Measurements from ENCODE around the gene TOGARAM2.
"Not testable (repeated sequence)": the region's sequence is repeated elsewhere in the genome, so short reads cannot be mapped to it uniquely, and the experiment has no call there.

Gene TOGARAM2

DNA sequence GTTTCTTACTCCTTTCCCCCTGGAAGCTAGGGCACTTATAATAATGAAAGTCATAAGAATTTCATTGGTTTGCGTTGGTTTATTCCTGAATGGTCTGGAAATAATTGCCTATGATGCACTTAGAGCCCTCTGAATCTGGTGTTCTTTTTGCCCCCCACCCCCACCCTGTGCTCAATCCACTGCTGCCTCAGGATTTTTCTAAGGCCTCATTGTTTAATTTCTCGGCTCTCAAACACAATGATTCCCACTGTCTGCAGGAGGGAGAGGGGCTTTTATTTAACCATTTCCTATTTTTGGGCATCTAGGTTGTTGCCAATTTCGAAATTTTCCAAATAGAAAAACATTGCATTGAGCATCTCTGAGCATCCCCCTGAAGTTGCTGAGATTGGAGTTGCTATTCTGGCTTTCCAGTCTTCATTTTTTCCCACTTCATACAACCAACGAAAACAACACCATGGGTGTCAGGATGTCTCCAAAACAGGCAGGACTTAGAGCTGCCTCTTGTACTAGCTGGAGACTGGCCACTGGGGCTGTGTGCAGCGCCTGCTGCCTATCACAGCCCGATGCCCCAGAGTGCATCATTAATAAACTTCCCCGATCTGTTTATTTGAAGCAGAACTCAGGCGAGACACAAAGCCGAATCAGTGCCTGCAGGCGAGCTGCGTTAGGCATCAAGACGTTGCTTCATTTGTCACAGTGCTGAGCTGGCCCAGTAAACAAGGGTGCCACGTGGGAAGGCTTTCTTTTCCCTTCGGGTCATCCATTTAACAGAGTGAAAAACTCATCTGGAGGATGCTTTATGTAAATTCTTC, 95.0 kb downstream of the TOGARAM2 start:
- no peak for DNase-seq

- DNase-seq, result no peak
Measured at GRCh38 chr2:29079887-29080286, 98.8 kb downstream of the TOGARAM2 start.

GRCh38 chr2:29080886-29081743, 100.0 kb downstream of the TOGARAM2 start:
- DNase-seq, result no peak

DNA sequence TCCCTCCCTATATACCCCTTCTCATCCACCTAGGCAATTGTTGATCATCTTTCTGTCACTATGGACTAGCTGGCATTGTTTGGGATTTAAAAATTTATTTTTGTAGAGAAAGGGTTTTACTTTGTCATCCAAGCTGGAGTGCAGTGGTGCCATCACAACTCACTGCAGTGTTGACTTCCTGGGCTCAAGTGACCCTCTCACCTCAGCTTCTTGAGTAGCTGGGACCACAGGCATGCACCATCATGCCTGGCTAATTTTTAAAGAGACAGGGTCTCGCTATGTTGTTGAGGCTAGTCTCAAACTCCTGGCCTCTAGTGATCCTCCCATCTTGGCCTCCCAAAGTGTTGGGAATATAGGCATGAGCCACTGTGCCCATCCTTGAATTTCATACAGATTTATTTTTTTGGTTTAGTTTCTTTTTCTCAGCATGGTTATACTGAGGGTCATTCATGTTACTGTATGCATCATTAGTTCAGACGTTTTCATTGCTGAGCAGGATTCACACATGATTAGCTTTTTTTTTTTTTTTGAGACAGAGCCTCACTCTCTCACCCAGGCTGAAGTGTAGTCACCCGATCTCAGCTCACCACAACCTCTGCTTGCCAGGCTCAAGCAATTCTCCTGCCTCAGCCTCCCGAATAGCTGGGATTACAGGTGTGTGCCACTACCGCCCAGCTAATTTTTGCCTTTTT, 101.9 kb downstream of the TOGARAM2 start:
- DNase-seq, result no peak

DNA sequence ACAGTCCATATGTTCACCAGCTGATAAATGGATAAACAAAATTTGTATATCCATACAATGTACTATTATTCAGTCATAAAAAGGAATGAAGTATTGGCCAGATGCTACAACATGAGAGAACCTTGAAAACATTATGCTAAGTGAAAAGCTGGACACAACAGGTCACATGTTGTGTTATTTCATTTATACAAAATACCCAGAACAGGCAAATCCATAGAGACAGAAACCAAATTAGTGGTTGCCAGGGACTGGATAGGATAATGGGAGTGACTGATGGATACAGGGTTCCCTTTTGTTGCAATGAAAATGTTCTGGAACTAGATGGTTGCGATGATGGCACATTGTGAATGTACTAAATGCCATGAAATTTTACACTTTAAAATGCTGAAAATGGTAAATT, 103.5 kb downstream of the TOGARAM2 start:
- no peak for DNase-seq

DNA sequence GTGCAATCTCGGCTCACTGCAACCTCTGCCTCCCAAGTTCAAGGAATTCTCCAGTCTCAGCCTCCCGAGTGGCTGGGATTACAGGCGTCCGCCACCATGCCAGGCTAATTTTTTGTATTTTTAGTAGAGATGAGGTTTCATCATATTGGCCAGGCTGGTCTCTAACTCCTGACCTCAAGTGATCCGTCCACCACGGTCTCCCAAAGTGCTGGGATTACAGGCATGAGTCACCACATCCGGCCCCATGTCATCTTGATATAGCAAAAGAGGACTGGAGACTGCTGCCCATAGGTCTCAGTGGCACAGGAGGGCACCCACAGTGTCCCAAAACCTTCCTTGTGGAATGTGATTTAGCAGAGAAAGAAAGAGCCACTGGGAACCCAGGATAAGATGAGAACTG, 109.2 kb downstream of the TOGARAM2 start:
- DNase-seq, result not testable (repeated sequence)

- DNase-seq, result no peak
Measured at GRCh38 chr2:29096969-29097368, 115.9 kb downstream of the TOGARAM2 start.

- DNase-seq, result no peak
Measured at GRCh38 chr2:29097569-29097968, 116.5 kb downstream of the TOGARAM2 start.

DNA sequence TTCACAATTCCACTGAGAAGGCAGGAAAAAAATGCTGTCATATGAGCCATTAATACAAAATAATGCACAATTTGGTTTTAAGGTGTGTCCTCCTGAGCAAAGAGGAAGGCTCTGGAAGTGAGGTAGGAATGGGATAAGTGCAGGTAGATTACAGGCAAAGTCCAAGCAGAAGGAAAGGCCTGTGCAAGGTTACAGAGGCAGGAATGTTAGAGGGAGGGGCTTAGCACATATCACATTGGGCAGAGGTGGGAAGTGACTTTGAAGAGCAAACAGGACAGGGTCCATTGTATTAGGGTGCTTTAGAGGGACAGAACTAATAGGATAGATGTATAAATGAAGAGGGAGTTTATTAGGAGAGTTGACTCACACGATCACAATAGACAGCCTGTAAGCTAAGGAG, 119.5 kb downstream of the TOGARAM2 start:
- DNase-seq, result no peak
